A375 (cell line): ENCODE measurements around the gene LY6G6C. TPM values are rescaled to one million over a fixed set of nuclear protein-coding genes. Genes with fewer than 3 reads are reported as not detected.

Source experiments
- small RNA-seq: library from RNA; depleted of rRNA; stranded (forward); fragments of <200 nt; gene quantifications from one replicate; pipeline ENCODE3, GENCODE V24; 2014
- total RNA-seq: library from RNA; depleted of rRNA; stranded (reverse); fragments of >200 nt; shearing (Covaris generic); gene quantifications from 2 replicates; pipeline ENCODE4 v1.2.3, GENCODE V29; 2014; rRNA removed

The LY6G6C gene, protein sequence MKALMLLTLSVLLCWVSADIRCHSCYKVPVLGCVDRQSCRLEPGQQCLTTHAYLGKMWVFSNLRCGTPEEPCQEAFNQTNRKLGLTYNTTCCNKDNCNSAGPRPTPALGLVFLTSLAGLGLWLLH
- total RNA-seq: not detected in 2 replicates

DNA sequence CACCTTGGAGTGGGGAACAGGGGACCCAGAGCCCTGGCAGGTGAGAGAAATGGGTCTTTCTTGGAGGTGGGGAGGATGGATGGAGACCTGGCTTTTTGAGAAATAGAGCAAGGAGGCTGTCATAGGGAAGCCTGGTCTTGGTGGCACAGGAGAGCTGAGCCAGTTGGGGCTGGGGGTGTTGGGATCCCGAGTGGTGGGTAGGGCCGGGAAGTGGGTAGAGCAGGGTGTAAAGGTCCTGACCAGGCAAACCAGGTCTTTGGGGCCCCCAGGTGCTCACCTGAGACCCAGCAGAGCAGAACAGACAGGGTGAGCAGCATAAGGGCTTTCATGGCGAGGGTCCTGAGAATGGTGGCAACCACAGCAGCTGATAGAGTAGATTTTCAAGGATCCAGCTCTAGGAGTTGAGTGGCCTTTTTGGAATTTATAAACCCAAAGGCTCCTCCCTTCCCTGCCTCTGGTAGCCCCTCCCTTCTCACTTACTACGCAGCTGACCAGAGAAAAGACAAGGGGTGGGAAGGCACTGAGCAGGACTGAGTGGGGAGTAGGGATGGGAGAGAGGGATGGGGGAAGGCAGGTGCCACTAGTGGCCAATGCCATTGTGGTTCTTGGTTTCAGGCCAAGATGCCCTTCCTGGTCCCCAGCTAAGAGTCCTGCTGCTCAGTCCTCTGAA, at the start of gene LY6G6C:
TSS of gene LY6G6C (minus strand) at position 396 of the 670 bp plus-strand sequence. CDS start at position 329, 67 bp downstream.

DNA sequence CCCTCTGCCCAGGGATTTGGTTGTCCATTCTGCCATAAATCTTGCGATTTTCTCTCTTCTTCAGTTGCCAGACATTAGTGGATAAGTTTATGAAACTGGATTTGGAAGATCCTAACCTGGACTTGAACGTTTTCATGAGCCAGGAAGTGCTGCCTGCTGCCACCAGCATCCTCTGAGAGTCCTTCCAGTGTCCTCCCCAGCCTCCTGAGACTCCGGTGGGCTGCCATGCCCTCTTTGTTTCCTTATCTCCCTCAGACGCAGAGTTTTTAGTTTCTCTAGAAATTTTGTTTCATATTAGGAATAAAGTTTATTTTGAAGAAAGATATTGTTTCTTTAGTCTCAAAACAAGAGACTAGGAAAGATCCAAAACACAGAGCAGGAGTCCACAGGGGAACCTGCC, 40.8 kb upstream of the LY6G6C start, which contains the start of gene SAPCD1:
TSS of gene SAPCD1 (plus strand) at position 301 of the 400 bp plus-strand sequence. CDS start 399 bp downstream, outside the sequence.

DNA sequence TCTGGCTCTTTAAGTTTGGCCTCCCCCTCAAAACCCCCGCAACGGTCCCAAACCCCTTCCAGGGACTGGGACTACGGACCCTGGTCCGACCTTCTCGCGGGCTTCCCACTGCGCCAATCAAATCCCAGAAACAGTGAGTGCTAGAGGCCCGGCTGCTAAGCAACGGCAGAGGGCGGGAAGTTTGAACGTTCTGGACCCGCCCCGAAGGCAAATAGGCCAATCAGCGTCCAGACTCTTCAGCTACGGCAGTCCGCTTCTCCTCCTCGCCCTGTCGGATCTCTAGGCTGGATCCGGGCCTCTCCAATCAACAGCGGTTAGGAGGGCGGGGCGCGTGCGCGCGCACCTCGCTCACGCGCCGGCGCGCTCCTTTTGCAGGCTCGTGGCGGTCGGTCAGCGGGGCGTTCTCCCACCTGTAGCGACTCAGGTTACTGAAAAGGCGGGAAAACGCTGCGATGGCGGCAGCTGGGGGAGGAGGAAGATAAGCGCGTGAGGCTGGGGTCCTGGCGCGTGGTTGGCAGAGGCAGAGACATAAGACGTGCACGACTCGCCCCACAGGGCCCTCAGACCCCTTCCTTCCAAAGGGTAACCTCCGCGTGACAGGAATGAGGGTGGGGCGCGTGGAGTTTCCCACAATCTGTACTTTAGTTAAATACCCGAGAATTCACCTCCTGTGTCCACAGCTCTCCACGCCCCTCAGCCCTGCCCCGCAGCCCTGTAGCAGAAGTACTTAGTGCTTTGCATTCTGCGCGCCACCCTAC, 18.3 kb upstream of the LY6G6C start, which contains the start of gene MSH5:
TSS of gene MSH5 (plus strand) at position 367 of the 758 bp plus-strand sequence. CDS start 462 bp downstream, outside the sequence.

DNA sequence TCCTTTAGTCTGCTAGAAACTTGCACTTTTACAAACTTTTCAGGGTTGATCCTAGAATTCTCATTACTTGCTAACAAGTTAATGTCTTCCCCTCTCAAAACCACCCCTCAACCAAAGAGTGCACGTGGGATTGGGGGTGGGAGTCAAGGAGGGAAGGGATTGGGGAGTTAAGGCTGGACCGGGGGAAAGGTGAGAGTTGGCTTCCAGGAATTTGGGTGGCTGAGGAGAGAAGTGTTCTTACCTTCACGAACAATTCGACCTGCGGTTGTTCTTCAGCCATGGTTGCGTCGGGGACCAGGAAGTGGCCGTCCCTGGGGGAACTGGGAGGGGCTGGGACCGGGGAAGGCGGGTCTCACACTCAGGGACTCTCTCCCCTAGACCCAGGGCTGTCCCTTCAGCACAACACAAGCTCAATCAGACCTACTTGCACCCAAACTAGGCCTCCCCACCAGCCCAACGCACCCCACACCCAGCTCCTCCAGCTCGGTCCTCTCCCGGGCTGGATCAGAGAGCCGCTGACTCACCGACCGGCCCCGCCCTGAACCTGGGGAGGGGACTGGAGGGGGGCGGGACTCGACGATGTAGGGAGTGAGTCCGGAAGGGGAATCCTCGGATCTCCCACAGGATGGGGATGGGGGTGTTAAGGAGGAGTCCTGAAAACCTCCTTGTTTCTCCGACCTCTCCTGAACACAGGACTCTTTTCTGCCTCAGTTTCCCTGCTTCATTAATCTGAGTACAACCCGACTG, 14.6 kb upstream of the LY6G6C start, which contains the start of gene CLIC1:
TSS of gene CLIC1 (minus strand) at position 510 of the 747 bp plus-strand sequence. CDS start at position 280, 230 bp downstream.

DNA sequence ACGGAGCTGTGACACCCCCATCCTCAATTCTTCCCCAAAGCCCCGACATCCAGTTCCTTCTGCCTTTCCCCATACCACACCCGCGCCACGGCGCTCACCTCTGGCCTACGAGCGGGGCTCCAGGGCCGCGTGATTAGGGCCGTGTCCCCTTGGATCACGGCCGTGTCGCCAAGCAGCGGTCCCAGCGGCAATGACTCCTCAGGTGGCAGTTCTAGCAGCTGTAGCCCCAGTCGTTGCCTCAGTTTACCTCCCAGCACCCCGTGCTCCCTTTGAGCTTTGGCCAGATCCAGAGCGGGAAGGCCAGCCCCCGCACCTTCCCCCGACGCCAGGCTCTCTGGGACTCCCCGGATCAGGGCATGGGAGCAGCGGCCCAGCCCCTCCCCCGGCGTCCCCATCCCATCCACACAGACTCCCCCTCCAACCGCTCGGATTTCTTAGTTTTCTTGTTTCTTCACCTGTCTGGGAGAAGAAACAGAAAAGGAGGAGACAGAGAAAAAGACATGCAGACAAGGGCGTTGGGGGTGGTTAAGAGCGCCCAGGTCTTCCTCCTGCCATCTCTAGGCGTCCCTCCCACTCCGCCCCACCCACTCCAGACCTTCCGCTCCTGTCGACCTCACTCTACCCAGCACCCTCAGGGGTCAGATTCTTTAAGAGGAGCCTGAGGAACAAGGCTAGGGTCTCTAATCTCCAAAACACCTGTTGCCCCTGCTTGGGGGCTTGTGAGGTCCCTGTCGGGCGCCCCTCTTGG, 7.4 kb upstream of the LY6G6C start, which contains the start of gene DDAH2:
TSS of gene DDAH2 (minus strand) at position 533 of the 748 bp plus-strand sequence. CDS start at position 395, 138 bp downstream.

DNA sequence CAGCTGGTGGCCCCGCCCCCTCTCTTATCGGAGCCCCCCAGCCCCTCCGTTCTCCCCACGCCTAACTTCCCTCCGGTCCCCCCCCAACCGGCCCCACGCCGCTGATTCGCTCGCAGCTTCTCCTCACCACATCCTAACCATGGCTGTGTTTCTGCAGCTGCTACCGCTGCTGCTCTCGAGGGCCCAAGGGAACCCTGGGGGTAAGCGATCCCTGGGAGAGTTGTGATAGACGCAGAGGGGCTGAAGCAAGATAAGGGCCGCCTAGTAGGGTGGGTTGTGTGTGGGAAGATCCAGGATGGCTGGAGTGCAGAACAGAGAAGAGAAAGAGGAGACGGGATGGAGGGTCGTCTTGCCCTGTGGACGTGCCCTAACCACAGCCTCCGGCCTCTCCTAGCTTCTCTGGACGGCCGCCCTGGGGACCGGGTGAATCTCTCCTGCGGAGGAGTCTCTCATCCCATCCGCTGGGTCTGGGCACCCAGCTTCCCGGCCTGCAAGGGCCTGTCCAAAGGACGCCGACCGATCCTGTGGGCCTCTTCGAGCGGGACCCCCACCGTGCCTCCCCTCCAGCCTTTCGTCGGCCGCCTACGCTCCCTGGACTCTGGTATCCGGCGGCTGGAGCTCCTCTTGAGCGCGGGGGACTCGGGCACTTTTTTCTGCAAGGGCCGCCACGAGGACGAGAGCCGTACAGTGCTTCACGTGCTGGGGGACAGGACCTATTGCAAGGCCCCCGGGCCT, 1.9 kb upstream of the LY6G6C start, which contains the start of gene MPIG6B:
TSS of gene MPIG6B (plus strand) at position 129 of the 735 bp plus-strand sequence. CDS start at position 140, 11 bp downstream.

DNA sequence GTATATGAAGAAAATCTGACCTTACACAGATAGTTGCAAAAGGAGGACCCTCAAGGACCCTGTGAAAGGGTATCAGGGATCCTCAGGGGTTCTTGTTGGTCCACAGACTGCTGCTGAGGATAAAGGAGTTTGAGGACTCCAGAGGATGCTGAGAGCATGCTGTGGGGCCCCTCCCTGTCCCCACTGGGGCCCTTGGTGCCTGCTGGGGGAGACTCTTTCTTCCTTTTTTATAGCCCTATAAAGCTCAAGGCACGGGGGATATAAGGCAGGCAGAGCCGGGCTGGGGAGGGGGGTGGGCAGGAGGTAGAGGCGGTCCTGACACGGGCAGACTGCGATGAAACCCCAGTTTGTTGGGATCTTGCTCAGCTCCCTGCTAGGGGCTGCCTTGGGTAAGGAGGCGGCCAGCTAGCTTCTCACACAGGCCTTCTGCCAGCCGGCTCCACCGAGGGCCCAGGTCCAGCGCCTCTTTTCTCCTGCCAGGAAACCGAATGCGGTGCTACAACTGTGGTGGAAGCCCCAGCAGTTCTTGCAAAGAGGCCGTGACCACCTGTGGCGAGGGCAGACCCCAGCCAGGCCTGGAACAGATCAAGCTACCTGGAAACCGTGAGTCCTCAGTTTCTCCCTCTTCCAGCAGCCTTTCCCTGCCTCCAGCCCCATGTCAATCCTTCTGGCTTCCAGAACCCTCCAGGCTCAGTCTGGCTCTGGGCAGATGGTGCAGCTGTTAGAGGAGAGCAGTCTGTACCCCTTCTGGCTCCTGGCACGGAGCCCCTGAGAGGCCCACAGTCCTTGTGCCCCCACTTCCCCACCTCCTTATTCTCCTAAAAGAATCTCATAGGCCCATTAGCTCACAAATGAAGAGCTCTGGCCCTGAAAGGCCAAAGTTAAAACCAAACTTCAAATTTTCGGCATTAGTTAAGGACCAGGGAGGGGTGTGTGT, 6.3 kb downstream of the LY6G6C start, which contains the start of gene LY6G6D:
TSS of gene LY6G6D (plus strand) at position 327 of the 937 bp plus-strand sequence. CDS start at position 335, 8 bp downstream.

DNA sequence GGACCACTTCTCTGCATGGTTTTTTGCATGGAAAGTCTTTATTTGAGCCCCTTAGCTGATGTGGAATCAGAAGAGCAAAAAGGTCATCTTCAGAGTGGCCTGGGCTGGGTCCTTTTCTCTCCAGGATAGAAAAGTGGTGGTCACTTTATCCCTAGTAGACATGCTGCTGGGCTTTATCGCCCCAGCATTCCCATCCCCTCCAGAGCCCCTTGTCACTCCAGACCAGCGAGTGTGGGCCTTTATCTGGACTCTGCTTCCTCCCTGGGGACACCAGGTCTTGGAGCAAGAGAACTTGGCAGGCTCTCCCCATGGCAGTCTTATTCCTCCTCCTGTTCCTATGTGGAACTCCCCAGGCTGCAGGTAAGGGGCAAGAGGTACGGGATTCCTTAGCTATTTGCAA, 14.9 kb downstream of the LY6G6C start, which contains the start of gene LY6G6F:
TSS of gene LY6G6F (plus strand) at position 268 of the 400 bp plus-strand sequence. CDS start at position 309, 41 bp downstream.

DNA sequence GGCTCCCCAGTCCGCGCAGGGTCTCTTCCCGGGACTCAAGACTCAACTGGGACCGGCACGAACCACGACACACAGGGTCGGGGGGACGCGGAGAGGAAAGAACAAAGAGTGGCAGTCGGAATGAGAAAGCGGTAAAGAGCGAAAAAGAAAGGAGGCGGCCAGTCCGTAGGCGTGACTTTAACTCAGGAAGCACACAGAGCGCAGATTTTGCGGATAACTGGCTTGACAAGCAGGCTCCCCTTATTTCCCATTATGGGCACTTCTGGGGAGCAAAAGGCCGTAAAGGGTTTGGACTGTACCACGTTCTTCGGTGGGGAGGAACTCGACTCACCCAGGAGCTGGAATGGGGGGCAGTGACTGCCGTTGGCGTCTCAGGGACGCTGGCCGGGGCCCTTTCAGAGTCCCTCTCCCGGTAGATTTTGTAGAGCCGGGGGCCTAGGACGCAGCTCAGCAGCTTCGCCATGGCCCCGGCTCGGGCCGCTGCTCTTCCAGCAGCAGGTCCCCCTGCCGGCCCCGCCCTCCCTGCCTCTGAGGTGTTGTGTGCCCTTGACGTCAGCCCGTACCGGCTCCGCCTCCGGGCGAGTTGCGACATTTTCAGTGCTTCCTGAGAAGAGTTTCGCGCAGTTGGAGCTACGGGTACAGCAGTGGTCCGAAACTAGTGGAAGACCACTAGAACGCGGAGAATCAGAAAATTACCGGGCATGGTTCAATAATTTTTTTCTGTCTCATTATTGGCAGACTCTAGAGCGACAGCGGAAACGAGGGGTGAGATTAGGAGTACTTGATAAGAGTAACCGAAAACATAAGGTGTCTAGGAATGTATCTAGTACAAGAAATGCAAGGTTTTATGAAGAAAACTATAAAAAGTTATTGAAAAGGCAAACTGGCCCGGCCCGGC, 18.5 kb downstream of the LY6G6C start, which contains the start of gene ABHD16A:
TSS of gene ABHD16A (minus strand) at position 506 of the 898 bp plus-strand sequence. CDS start at position 463, 43 bp downstream.

DNA sequence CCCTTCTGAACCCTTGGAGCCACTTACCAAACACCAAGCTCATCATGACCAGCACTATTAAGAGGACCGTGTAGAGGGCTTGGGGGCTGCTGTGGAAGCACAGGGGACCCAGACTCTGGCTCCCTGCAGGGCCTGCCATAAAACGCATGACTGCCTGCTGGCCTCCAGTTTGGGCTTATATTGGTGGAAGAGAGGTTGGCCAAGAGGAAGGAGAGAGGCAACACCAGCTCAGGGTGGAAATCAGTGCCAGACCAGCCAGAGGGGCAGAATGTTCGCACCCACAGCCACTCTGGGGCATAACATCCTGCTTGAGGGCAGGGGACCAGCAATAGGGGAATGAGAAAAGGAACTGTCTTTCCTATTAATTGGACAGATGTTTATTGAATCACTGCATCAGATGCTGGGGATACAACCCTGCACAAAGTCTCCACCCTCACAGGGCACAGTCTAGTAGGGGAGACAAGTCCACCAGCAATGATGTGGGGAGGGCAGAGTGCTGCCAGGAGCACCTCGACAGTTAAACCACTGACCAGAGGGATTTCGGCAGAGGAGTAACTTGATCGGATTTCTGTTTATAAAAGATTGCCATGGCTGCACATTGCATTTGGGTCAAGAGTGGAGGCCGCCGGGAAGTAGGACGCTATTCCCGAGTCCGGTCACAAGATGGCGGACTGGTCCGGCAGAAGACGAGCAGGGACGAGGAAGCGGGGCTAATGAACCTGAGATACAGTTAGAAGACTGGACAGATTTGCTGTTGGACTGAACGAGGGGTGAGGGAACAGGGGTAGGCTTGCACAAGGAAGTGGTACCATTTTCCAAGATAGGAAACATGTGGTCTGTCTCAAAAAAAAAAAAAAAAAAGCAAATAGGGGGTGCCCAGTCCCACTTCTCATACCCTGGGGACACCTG, 41.1 kb downstream of the LY6G6C start, which contains the start of gene LY6G5C:
TSS of gene LY6G5C (minus strand) at position 842 of the 909 bp plus-strand sequence. CDS start at position 148, 694 bp downstream.

DNA sequence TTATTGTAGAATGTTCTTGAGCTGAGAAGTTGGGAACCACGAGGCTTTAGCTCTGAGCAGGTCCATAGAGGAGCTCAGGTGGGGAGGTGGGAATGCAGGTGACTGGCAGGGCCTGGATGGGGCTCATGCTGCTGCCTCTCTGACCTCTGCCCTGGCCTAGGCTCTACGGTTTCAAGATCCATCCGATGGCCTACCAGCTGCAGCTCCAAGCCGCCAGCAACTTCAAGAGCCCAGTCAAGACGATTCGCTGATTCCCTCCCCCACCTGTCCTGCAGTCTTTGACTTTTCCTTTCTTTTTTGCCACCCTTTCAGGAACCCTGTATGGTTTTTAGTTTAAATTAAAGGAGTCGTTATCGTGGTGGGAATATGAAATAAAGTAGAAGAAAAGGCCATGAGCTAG, 51.9 kb downstream of the LY6G6C start, which contains the start of gene LY6G5B:
TSS of gene LY6G5B (plus strand) at position 301 of the 400 bp plus-strand sequence. CDS start 975 bp downstream, outside the sequence.

Small RNA genes lying within 50 kb of the gene (small RNA-seq; reads per million reads assigned to genes)
- gene LY6G6D: not detected
- gene MIR4646: not detected
- not detected for gene MSH5-SAPCD1
- not detected for gene RNU6-850P
- gene SAPCD1: not detected

Other genes with a start within 250 kb of the LY6G6C start
- 6.1 and 7.0 TPM in 2 replicates for gene MICB, start 223.6 kb downstream of the LY6G6C start, total RNA-seq
- gene MCCD1, start 192.8 kb downstream of the LY6G6C start, total RNA-seq: not detected in 2 replicates
- gene DDX39B, start 179.7 kb downstream of the LY6G6C start, total RNA-seq: 495 and 540 TPM in 2 replicates
- gene ATP6V1G2, start 175.1 kb downstream of the LY6G6C start, total RNA-seq: 0.26 and 1.9 TPM in 2 replicates
- gene NFKBIL1, start 174.1 kb downstream of the LY6G6C start, total RNA-seq: 32.6 and 37.2 TPM in 2 replicates
- not detected in 2 replicates for gene LTA, start 149.5 kb downstream of the LY6G6C start, total RNA-seq
- 0.19 TPM in 1 of 2 replicates, not detected in the other for gene TNF, start 146.2 kb downstream of the LY6G6C start, total RNA-seq
- not detected in 2 replicates for gene LTB, start 139.3 kb downstream of the LY6G6C start, total RNA-seq
- gene LST1, start 135.5 kb downstream of the LY6G6C start, total RNA-seq: not detected in 2 replicates
- not detected in 2 replicates for gene NCR3, start 128.7 kb downstream of the LY6G6C start, total RNA-seq
- gene AIF1, start 106.5 kb downstream of the LY6G6C start, total RNA-seq: not detected in 2 replicates
- 90.3 and 94.7 TPM in 2 replicates for gene PRRC2A, start 101.0 kb downstream of the LY6G6C start, total RNA-seq
- gene BAG6, start 69.1 kb downstream of the LY6G6C start, total RNA-seq: 209 and 229 TPM in 2 replicates
- 0.19 and 2.5 TPM in 2 replicates for gene APOM, start 65.9 kb downstream of the LY6G6C start, total RNA-seq
- 17.9 and 18.9 TPM in 2 replicates for gene C6orf47, start 61.0 kb downstream of the LY6G6C start, total RNA-seq
- gene GPANK1, start 56.7 kb downstream of the LY6G6C start, total RNA-seq: 31.7 and 40.6 TPM in 2 replicates
- gene CSNK2B, start 55.7 kb downstream of the LY6G6C start, total RNA-seq: 129 and 169 TPM in 2 replicates
- gene LY6G5B, start 51.8 kb downstream of the LY6G6C start, total RNA-seq: 1.7 and 3.4 TPM in 2 replicates
- 0.94 TPM in 1 of 2 replicates, not detected in the other for gene LY6G5C, start 40.7 kb downstream of the LY6G6C start, total RNA-seq
- 25.7 and 26.1 TPM in 2 replicates for gene ABHD16A, start 18.4 kb downstream of the LY6G6C start, total RNA-seq
- not detected in 2 replicates for gene LY6G6F, start 14.9 kb downstream of the LY6G6C start, total RNA-seq
- not detected in 2 replicates for gene LY6G6D, start 6.4 kb downstream of the LY6G6C start, total RNA-seq
- not detected in 2 replicates for gene MPIG6B, start 1.6 kb upstream of the LY6G6C start, total RNA-seq
- gene DDAH2, start 7.6 kb upstream of the LY6G6C start, total RNA-seq: 25.3 and 28.6 TPM in 2 replicates
- 484 and 511 TPM in 2 replicates for gene CLIC1, start 14.8 kb upstream of the LY6G6C start, total RNA-seq
- 14.9 and 36.7 TPM in 2 replicates for gene MSH5, start 18.3 kb upstream of the LY6G6C start, total RNA-seq
- 13.0 and 13.2 TPM in 2 replicates for gene SAPCD1, start 40.9 kb upstream of the LY6G6C start, total RNA-seq
- gene VWA7, start 55.6 kb upstream of the LY6G6C start, total RNA-seq: 0.34 TPM in 2 replicates
- 57.3 and 58.7 TPM in 2 replicates for gene VARS1, start 74.0 kb upstream of the LY6G6C start, total RNA-seq
- gene LSM2, start 85.2 kb upstream of the LY6G6C start, total RNA-seq: 39.2 and 40.2 TPM in 2 replicates
- gene HSPA1L, start 93.5 kb upstream of the LY6G6C start, total RNA-seq: 0.11 and 0.50 TPM in 2 replicates
- 37.6 and 43.8 TPM in 2 replicates for gene HSPA1A, start 93.8 kb upstream of the LY6G6C start, total RNA-seq
- gene HSPA1B, start 106.0 kb upstream of the LY6G6C start, total RNA-seq: 32.0 and 46.5 TPM in 2 replicates
- gene NEU1, start 141.1 kb upstream of the LY6G6C start, total RNA-seq: 15.9 and 16.8 TPM in 2 replicates
- 0.37 TPM in 1 of 2 replicates, not detected in the other for gene SLC44A4, start 157.3 kb upstream of the LY6G6C start, total RNA-seq
- gene EHMT2, start 176.0 kb upstream of the LY6G6C start, total RNA-seq: 29.6 and 34.8 TPM in 2 replicates
- gene ZBTB12, start 180.3 kb upstream of the LY6G6C start, total RNA-seq: 5.6 and 6.4 TPM in 2 replicates
- 0.15 TPM in 1 of 2 replicates, not detected in the other for gene C2, start 206.0 kb upstream of the LY6G6C start, total RNA-seq
- 0.60 and 1.6 TPM in 2 replicates for gene CFB, start 224.3 kb upstream of the LY6G6C start, total RNA-seq
- gene NELFE, start 237.2 kb upstream of the LY6G6C start, total RNA-seq: 134 and 146 TPM in 2 replicates
- gene SKIC2, start 237.4 kb upstream of the LY6G6C start, total RNA-seq: 63.1 and 63.8 TPM in 2 replicates